Germinal center (tissue), 1 donor: ENCODE data around the gene SLC8A3.

ENCODE experiments used
- DNase-seq: peaks from one replicate; pipeline ENCODE4 v3.0.0; 2012; ENCODE audit warnings: mixed read lengths, low spot score

Gene SLC8A3

DNA sequence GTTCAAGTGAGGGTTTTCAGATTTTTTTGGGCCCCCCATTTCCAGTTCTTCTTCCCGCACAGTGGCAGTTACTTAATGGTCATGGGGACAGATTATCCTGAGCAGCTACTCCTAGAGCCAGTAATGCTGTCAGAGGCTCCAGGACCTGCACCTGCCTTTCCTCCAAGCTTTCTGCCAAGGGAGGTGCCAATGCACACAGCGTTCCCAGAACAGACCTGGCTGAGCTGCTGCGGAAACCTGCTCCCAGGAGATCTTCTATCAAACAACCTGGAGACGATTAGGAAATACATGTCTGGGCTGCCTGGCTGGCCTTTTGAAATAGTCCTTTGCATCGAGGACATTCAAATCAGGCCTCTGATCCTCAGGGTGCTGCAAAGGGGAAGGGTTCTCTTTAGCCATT is 120.9 kb downstream of the SLC8A3 start:
- DNase-seq: no peak

DNA sequence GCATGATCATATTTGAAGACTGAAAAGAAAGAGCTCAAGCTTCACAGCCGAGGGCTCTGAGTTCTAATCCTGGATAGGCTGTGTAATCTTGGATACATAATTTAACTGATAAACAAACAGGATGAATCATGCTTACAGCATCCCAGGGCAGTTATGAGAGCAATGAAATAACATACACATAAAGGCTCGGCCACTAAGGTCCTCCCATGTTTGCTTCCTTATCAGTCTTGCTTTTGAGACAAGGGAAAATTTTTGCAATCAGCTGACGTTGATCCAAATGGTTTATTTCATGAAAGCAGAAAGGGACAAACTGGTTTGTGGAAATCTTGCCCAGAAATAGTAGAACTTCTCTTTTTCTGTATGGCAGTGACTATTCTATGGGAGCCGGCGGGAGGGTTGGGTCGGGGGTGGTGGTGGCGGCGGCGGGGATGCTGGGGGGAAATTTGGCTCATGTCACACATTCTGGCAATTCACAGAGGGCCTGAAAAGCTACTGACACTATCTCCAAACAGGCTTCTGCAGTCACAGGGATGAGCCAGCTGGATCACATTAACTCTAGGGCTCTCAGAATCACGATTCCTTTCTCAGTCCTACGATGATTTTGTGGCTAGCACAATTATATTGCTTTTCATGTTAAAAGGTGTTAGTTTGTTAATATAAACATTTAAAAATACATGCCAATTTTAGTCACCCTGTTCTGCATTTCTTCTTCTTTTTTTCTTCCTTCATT is 124.5 kb downstream of the SLC8A3 start:
- no peak for DNase-seq

DNA sequence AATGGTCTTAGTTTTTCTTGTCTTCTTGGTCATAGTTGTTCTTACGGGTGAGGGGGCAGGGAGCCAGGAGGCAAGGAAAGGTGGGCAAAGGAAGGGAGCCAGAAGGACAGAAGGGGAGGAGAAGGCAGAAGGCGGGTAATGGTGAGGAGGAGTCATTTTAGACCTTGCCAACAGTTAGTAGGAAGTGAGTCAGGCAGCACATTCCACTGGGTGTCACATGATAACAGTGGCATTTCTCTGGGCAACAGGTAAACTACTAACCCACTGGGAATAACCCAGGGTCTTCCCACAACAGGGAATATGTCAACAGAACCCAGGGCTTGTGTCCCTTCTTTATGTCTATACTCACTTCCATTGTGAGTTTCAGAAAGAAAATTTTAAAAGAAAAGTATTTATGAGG is 127.6 kb downstream of the SLC8A3 start:
- no peak for DNase-seq

DNA sequence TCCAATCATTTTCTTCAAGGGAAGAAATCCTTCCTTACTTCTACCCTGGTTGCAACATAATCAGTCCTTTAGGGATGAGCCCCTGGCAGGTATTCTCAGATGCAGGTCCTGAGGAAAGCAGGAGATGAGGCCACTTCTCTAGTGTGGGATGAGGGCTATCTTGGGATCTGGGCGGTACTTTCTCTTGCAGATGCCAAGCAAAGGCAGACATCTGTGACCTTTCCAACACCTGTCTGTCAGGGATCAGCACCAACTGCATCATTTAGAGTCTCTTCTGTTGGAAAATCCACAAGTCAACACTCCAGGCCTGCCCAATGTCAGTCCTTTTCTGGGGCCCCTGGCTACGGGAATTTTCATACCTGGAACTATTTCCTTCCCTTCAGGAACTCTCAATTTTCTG is 129.2 kb downstream of the SLC8A3 start:
- DNase-seq: no peak

DNA sequence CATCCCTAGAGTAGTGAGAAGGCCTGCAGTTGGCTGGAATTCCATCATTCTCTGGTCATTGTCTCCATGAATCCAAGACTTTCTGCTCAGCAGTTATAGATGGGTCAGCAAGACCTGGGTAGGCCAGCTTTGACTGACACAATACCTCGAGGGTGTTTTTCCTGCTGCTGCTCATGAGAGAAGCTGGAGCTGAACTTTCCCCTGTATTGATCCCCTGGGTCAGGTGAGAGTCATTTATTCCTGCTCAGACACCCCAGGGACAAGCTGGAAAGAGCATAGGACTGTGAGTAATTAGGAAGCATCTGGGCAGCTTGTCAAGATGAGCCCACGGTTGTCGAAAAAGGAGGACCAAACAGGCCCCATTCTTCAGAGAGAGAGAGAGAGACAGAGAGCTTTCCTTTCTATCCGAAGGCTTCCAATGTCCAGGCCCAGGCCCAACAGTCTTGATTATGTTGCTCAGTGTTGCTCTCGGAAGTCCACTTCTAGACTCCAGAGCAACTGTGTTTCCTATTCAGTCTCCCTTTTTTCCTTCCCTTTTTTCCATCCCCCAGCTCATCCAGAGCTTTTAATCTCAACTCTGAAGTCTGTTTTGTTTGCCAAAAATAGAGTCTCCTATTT is 131.1 kb downstream of the SLC8A3 start:
- DNase-seq: no peak

DNA sequence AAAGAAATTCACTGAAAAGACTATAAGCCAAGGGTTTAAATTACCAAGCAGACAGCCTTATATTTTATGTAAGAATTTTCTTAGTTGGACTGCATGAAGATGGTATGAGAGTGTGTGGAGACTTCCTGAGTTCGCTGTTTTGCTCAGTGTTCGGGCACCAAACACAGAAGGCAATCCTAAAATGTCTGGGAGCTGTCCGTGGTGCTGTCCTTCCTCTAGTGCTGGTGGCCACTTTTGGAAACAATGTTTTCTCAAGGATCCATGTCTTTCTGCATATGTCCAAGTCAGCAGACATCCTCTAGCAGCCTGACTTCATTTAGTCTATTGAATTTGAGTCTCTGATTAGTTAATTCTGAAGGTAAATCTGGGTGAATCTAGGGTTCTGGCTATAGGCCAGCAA is 135.8 kb downstream of the SLC8A3 start:
- DNase-seq: no peak

DNA sequence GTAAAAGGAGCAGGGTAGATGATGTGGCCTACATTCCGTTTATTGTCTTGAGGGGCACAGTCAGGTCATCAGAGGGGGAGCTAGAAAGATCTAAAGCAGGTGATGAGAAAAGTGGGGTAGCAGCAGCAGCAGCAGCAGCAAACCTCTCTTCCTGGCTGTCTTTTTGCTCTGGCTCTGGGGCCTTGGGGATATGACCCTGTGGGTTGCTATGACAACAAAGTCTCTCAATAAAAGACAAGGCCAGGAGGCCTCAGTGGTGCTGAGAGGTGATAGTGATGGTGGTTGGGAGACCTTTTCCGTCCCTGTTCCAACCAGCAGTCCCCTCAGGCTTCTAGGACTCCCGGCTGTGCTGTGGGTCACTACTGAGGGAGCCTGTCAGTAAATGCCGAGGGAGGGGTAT is 138.6 kb downstream of the SLC8A3 start:
- no peak for DNase-seq

DNA sequence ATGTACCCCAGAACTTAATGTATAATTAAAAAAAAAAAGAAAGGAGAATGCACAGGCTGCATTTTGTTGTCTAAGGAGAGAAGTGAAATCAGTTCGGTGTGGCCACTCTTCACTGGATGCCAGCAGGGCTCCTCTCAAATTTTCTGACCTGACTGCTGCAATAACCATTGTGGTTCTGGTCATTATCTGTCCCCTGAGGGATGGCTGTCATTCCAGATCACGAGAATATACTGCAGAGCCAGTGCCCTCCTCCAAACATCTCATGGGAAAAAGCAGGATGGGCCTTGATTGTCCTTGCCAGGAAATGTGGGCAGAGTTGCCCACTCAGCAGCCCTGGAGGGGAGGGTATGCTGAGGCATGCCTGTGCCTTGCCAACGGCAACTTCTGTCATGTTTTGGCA is 139.1 kb downstream of the SLC8A3 start:
- no peak for DNase-seq

DNA sequence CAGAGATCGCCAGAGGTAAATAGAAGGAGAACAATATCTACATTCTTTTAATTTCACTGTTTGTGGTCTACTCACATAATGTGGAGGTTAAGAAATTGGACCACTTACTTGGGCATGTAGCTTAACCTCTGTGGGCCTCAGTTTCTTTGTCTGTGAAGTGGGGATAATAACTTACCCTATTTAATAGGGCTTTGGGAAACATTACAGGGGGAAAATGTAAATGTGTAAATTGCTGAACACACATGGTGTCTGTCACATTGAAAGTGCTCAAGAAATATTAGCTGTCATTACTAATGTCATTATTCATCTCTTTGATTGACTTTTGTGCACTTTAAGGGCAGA is 140.5 kb downstream of the SLC8A3 start:
- no peak for DNase-seq

DNA sequence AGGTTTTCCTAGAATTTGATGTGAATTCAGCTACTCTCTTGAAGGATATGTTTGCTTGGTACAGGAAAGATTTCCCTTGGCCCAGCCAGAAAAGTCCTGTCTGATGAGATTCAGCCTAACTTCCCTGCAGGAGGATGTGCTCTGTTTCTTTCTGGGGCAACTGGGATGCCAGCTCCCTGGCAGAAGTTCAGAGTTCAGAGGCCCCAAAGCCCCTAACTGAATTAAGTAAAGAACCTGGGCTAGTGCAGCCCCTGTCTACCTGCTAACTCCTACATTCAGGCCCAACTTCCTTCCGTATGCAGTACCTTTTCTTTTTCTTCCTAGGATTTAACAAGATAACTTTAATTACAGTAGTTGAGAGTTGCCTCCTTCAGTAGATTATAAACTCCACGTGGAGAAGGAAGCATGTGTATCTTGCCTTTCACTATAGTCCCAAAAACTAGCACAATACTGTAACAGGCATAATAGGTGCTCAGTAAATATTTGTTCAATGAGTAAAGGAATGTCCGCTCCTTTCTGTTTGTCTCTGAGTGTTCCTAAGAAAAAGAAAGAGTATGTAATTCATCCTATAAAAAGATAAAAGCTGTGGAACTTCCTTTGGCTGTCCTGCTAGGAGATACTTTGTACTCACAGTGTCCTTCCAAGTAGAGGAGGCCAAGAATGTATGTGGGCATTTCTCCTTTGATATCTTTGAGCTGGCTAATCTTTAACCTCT is 141.0 kb downstream of the SLC8A3 start:
- no peak for DNase-seq

DNA sequence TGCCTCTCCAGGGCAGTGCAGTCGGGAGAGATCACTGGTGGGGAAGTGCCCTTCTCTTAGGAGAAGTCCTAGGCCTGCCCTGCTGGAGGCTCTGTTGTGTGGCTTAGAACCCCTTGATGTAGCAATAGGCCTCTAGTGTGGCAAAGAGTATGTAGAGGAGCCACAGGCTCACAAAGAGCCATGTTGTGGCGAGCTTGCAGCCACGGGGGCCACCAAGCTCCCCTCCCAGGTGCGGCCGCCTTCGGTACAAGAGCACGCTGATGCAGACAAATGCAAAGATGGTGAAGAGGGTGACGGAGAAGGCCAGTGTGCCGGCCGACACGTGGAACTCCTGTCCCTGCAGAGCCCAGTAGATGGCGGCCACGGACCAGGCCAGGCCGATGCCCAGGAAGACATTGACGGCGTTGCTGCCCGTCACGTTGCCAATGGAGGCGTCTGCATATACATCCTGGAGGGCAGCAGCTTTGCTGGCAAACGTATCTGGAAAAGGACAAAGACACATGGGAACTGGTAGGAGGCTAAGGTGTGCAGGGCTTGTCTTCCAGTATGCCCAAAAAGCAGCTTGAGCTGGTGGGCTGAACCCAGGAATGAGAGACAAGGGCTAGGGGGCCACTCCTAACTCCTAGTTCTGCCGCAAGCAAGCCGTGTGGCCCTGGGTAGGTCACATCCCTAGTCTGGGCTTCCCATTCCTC is 142.8 kb downstream of the SLC8A3 start:
- no peak for DNase-seq

DNA sequence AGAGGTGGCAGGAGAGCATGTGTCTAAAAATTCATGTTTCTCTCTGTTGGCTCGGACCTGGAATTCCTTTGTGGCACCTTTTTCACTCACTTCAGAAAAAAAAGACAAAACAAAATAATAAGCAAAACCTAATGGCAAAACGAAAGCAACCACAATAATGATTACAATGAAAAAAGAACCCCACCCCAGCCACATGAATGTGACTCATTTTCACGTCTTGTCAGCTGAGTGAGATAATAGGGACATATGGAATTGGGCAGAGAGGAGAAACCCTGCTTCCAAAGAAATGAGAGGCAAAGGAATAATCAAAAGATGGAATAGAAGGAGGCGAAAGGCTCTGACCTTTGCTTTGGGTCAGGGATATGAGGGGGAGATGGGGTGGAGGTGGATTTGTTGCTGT is 143.4 kb downstream of the SLC8A3 start:
- no peak for DNase-seq

DNA sequence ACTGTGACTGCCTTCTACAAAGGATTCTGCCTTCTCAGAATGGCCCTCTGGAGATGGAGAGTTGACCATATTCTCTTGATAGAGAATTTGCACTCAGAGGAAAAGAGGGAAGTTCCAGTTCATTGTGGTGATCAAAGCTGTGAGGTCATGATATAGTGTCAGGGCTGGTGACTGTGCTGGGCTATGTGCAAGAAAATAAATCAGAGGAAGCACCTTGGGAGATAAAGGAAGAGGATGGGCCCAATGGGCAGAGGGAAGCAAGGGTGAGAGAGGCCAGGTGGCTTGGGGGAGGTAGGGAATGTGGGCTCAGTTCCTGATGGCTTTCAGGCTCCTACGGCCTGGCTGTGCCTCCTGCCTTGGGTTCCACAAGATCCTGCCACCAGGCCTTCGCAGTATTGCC is 145.8 kb downstream of the SLC8A3 start:
- no peak for DNase-seq

DNA sequence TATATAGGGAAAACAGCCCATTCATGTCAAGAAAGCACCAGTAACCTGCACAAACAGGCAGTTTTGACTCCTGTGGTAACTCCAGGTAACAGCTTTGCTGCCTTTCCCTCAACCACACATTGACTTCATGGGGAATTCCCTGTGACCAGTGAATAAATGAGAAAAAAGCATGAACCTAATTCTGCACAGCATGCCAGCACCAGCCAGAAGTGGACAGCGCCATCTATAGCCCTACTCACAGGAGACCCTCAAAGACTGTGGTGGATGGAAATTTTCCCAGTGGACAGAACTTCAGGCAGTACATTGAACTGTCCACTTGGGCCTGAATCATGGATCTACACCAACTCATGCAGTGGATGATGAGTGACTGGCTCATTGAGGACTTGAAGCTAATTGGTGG is 152.1 kb downstream of the SLC8A3 start:
- no peak for DNase-seq

DNA sequence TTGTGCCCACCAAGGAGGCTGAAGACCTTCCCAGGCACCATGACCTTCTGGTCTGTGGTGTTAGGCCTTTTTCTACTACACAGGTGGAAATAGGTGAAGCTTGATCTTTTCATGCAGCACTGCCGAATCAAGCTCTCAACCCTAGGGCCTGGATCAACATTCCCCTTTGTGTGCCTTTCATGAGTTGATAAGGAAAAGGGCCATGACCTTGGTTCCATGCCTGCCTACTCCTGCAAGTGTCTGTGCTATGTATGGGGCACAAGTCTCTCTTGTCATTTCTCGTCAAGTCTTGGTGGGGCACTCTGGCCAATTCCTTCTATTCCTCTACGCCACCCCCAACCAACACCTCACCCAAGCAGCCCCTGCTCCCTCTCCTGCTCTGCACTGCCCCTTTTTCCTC is 154.5 kb downstream of the SLC8A3 start:
- no peak for DNase-seq

DNA sequence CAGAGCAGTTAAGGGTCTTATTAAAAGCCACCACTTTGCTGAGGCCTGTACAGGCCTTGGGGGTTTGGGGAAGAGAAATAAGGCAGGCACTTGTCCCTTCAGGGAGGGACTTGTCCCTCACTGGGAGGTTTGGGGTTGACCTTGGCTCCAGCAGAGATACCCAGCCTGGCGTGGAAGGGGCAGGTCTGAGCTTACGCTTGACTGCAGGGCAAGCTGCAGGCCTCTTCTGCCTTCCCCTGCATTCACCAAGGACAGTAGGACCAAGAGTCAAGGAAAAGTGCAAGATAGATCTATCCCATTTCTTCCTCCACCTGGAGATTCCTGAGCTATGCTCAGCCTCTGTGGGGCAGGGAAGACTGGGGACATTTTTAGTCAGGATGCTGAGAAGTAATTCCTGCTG is 155.2 kb downstream of the SLC8A3 start:
- DNase-seq: no peak

DNA sequence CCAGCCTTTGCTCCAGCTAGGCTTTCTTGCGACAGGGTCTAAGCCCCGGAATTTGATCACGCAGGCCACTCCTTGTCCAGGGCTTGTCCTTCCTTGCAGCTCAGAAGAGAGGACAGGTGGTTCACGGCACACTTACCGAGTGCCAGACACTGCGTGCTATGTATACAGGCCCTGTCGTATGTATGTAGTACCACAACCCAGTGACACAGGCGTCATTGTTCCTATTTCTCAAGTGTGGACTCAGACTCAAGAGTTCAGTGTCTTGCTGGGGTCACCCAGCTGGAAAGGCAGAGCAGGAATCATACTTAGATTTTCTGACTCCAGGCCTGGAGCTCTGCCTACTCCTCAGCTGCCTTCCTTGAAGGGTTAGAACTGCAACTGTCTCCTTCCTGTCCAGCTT is 155.6 kb downstream of the SLC8A3 start:
- DNase-seq: no peak

DNA sequence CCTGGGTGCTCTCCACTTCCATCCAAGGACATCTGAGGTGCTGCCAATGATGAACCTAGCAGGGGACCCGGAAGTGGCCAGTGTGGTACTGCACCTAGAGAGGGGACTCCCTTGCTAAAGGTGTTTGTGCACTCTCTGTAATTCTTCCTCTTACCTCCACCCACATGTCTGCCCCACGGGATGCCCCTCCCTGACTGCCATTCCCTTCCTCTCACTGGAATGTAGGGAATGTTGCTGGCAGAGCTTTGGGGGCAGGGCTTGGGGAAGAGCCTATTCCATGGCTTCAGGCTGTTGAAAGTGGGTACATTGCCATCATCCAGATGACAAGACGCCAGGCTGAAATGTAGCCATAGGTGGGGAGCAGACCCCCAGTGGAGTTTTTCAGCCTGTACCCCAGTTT is 156.3 kb downstream of the SLC8A3 start:
- DNase-seq: no peak

DNA sequence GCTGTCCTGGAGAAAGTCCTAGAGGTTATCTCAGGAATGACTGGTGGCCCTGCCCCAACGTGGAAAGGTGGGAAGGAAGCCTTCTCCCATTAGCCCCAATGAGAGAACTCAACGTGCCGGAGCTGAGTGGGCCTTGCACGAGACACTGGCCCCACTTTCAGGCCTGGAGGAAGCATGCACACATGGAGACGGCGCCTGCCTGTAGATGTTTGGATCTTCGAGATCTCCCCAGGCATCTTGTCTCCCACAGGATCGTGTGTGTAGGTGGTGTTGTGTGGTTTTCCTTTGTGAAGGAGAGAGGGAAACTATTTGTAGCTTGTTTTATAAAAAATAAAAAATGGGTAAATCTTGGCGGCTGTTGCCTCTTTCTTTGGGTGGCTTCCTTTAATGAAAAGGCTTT is 156.7 kb downstream of the SLC8A3 start:
- DNase-seq: no peak

DNA sequence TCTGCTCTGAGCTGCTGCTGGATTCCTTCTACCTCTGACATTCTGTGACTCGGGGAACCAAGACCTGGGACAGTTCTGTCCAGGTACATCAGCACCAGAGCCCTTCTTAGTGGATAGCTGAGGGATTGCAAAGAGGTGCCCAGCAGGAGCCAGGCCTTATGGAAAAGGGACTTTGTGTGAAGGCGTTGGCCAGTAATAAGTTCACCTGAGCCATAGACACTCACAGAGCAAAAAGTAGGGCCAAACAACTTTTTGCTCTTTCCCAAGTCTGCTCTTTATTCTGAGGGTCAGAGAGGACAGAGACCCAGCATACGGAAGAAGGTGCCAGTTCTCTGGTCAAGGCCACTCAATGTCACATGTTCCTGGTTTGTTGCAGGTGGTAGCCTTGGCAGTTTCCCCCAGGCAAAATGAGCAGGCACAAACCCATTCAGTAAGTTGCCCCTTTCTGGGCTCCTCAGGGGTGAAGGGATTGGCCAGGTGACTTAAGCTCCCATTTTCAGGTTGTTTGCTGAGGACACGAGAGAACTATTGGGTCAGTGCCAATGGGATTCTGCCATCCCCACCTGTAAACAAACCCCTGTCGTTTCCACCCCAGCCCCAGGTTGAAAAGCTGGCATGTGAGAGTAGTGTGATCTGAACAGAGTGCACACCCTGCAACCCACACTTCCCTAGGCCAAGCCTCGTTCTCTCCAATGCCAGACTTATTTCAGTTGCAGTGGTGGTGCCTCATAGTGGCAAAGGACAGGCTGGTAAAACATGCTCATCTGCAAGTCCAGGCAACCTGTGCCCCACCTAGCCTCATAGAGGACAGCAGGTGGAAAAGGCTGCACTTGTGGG is 159.2 kb downstream of the SLC8A3 start:
- DNase-seq: no peak

DNA sequence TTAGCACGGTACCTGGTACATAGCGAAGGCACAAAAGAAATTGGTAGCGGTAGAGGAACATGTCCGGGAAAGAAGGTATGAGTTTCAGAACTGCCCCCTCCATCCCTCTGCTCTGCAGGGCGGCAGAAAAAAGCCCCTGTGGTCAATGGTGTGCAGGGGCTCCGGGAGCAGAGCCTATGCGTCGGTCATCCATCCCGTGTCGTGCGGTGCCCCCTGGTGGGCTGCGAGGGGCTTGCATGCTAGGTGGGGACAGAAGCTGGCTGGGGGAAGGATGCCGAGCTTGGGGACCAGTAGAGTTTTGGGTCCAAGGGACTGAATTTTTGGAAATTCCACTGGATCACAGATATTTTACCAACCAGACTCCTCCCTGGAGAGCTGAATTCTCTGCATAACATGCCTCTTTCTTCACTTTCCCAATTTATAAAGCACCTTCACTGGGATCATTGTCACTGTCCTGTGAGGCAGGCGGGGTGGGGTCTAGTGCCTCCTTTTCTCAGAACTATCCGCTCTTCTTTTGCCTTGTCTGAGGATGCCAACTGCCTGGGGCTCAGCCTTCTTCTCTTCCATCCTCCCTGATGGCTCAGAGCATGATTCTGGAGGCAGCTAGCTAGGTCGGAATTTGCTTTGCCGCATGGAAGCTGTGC is 160.8 kb downstream of the SLC8A3 start:
- peak; percentile 82 for DNase-seq

DNA sequence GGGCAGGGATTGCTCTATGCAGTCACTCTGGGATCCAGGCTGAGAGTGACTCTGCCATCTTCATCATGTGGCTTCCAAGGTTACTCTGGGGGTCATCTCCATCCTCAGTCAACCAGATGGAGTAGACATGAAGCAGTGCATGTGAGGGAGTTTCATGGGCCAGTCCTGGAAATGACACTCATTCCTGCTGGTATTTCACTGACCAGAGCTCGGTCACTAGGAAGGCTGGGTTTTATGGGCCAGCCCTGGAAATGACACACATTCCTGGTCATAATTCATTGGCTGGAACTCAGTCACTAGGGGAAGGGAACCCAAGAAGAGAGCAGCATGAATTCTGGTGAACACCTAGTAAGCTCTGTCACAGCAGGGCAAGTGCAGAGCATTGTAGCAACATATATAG is 164.9 kb downstream of the SLC8A3 start:
- DNase-seq: no peak
